ENCODE data around the gene SPEF2.

GRCh38 chr5:35665096-35665495 lies 47.4 kb downstream of the SPEF2 start:
- TF ChIP-seq PBX3 (IDR thresholded peaks at IDR 0.05): no peak
- no peak for TF ChIP-seq POLR2A (IDR thresholded peaks at IDR 0.05; ENCODE audit: low read length)
- TF ChIP-seq CTCF (IDR thresholded peaks at IDR 0.05): no peak

Measured in A549 (cell line).